Transverse colon (tissue), 4 donors: ENCODE results near the gene ERP44.

ENCODE experiments used
- CTCF ChIP-seq, 5 experiments: fragments of 200-600 bp in 3 of 5; fragments of 450-650 bp in 2 of 5; sonication (generic) in 3 of 5; IDR thresholded peaks; 1 replicate in 2 of 5; 2 replicates in 3 of 5; pipeline ENCODE4 v1.5.1; 2016 to 2017; ENCODE audit warnings: antibody characterized with exemption in 5 of 5, inconsistent platforms in 3 of 5, mild to moderate bottlenecking in 2 of 5, moderate library complexity in 1 of 5
- EP300 ChIP-seq: sonication (generic); formaldehyde crosslinking; IDR thresholded peaks from one replicate; pipeline ENCODE4 v1.6.1; 2017; ENCODE audit warnings: antibody characterized with exemption, low read depth
- POLR2A ChIP-seq: fragments of 450-650 bp; IDR thresholded peaks from one replicate; pipeline ENCODE4 v1.6.1; 2016; ENCODE audit warnings: antibody characterized with exemption, mild to moderate bottlenecking, moderate library complexity
- POLR2AphosphoS5 ChIP-seq, 3 donors: sonication (generic); formaldehyde crosslinking; IDR thresholded peaks; one replicate each; pipeline ENCODE4 v1.6.1; 2016; ENCODE audit warnings: antibody characterized with exemption in 3 of 3

- no peak for TF ChIP-seq CTCF (IDR thresholded peaks at IDR 0.05)
- TF ChIP-seq POLR2A, result no peak
- TF ChIP-seq POLR2AphosphoS5 (IDR thresholded peaks at IDR 0.05), result no peak
- TF ChIP-seq EP300, result no peak
These were observed 79.3 kb downstream of the ERP44 start for GRCh38 chr9:100019541-100019940.
